Subcutaneous abdominal adipose tissue (tissue), 5 donors: ENCODE results near the gene TM9SF2.

Experiments
- H3K27ac ChIP-seq: one replicate; pipeline ENCODE4 v1.7.0; 2013; ENCODE audit warnings: low read depth, mild to moderate bottlenecking, inconsistent platforms, low read length, moderate library complexity
- H3K27me3 ChIP-seq, 5 donors: one replicate each; pipeline ENCODE4 v1.7.0; 2013; ENCODE audit warnings: low read length in 5 of 5, inconsistent platforms in 1 of 5; ENCODE audit not compliant: control insufficient read depth in 5 of 5, insufficient read depth in 4 of 5
- H3K36me3 ChIP-seq, 5 donors: one replicate each; pipeline ENCODE4 v1.7.0; 2013; ENCODE audit warnings: low read length in 5 of 5; ENCODE audit not compliant: control insufficient read depth in 5 of 5, insufficient read depth in 5 of 5
- H3K4me1 ChIP-seq, 5 donors: one replicate each; pipeline ENCODE4 v1.7.0; 2013; ENCODE audit warnings: low read length in 5 of 5, mild to moderate bottlenecking in 3 of 5, moderate library complexity in 1 of 5; ENCODE audit not compliant: control insufficient read depth in 5 of 5, insufficient read depth in 5 of 5
- H3K4me3 ChIP-seq, 5 donors: one replicate each; pipeline ENCODE4 v1.7.0; 2013; ENCODE audit warnings: low read length in 5 of 5, low read depth in 1 of 5
- H3K9ac ChIP-seq, 5 donors: one replicate each; pipeline ENCODE4 v1.7.0; 2013; ENCODE audit warnings: low read length in 5 of 5, mild to moderate bottlenecking in 4 of 5, moderate library complexity in 3 of 5
- H3K9me3 ChIP-seq, 5 donors: one replicate each; pipeline ENCODE4 v1.7.0; 2013; ENCODE audit warnings: low read length in 5 of 5; ENCODE audit not compliant: control insufficient read depth in 5 of 5
- donor health status: healthy.
- donor health status: healthy.
- donor health status: healthy.
- donor health status: healthy.
- donor health status: healthy.

The TM9SF2 gene

GRCh38 chr13:99469041-99469440, 32.2 kb upstream of the TM9SF2 start:
- peaks cover 0 to 2% (median 0%) of the 10 kb centered on the region in 5 donors for H3K9me3 ChIP-seq
- H3K36me3 ChIP-seq, result no peaks in the 10 kb centered on the region
- peaks cover 0 to 12% (median 0%) of the 10 kb centered on the region in 5 donors for H3K4me1 ChIP-seq
- H3K4me3 ChIP-seq, result no peak overlapping the region
- peaks cover 0 to 5% (median 0%) of the 10 kb centered on the region in 5 donors for H3K27me3 ChIP-seq
- no peak overlapping the region for H3K27ac ChIP-seq
- H3K9ac ChIP-seq, result no peak overlapping the region

- no peak overlapping the region for H3K27ac ChIP-seq
- H3K4me3 ChIP-seq, result no peak overlapping the region
- no peak overlapping the region for H3K9ac ChIP-seq
- H3K9me3 ChIP-seq, result peaks cover 0 to 2% (median 0%) of the 10 kb centered on the region in 5 donors
- peaks cover 0 to 2% (median 0%) of the 10 kb centered on the region in 5 donors for H3K4me1 ChIP-seq
- no peaks in the 10 kb centered on the region for H3K36me3 ChIP-seq
- peaks cover 0 to 5% (median 0%) of the 10 kb centered on the region in 5 donors for H3K27me3 ChIP-seq
These were observed 31.2 kb upstream of the TM9SF2 start for GRCh38 chr13:99470027-99470426.

DNA sequence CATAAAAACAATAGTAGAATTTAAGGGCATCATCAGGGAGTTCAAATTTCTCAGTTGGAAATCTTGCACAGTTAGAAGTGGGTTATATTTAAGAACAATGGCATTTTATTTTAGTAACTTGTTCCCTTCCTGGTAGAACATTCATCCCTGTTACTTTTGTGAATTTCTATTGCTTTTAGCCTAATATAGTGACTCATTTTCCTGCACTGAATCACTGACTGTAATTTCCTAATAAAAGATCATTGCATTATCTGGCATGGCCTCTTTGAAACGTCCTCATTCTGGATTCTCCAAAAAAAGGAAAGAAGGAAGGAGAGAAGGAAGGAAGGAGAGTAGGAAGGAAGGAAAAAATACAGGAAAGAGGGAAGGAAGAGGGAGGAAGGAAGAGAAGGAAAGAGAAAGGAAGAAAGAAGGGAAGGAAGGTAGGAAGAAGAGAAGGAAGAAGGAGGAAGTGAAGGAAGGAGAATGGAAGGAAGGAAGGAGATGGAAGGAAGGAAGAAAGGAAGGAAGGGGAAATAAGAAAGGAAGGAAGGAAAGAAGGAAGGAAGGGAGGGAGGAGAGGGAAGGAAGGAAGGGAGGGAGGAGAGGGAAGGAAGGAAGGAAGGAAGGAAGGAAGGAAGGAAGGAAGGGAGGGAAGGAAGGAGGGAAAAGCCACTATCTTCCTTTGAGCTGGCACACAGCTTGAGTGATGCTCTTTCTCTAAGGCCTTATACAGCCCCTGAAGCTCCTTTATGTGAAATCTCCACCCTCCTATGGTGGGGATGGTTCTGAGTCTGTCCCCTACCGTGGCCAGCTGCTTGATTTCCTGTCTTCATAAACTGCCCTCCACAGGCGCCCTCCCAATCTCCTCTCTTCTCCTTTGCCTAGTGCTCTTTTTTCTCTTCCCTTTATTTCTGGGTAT, 29.8 kb upstream of the TM9SF2 start:
- Histone ChIP-seq H3K36me3 (no peaks in the 10 kb centered on the region), H3K4me1 (no peaks in the 10 kb centered on the region), H3K9ac (no peak overlapping the region), H3K27me3 (peaks cover 0 to 5% (median 0%) of the 10 kb centered on the region in 5 donors), H3K27ac (no peak overlapping the region), H3K9me3 (peaks cover 0 to 2% (median 0%) of the 10 kb centered on the region in 5 donors), H3K4me3 (no peak overlapping the region)

DNA sequence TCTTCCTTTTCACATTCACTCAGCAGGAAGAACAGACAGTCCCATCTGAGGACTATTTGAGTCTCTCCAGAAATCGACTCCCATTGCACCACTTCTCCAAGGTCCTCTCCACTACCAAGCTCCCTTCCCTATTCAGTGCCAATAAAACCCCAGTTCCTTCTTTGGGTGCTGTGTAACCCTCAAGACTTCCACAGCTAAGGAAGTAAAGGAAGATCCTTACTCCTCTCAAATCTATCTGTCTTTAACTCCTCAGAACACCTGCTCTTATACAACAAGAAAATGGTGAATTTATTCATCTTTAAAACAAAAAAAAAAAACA, 29.2 kb upstream of the TM9SF2 start:
- Histone ChIP-seq H3K4me3 (no peak overlapping the region), H3K9ac (no peak overlapping the region), H3K36me3 (no peaks in the 10 kb centered on the region), H3K27ac (no peak overlapping the region), H3K9me3 (peaks cover 0 to 2% (median 0%) of the 10 kb centered on the region in 5 donors), H3K27me3 (peaks cover 0 to 5% (median 0%) of the 10 kb centered on the region in 5 donors), H3K4me1 (no peaks in the 10 kb centered on the region)

- Histone ChIP-seq H3K9ac (no peak overlapping the region), H3K36me3 (no peaks in the 10 kb centered on the region), H3K27ac (no peak overlapping the region), H3K4me1 (no peaks in the 10 kb centered on the region), H3K27me3 (peaks cover 0 to 5% (median 0%) of the 10 kb centered on the region in 5 donors), H3K4me3 (no peak overlapping the region), H3K9me3 (peaks cover 0 to 2% (median 0%) of the 10 kb centered on the region in 5 donors)
These were observed 27.8 kb upstream of the TM9SF2 start for GRCh38 chr13:99473515-99473914.

GRCh38 chr13:99476648-99477047, 24.6 kb upstream of the TM9SF2 start:
- H3K27me3 ChIP-seq, result peaks cover 0 to 3% (median 0%) of the 10 kb centered on the region in 5 donors
- H3K9ac ChIP-seq, result no peak overlapping the region
- H3K27ac ChIP-seq, result no peak overlapping the region
- peaks cover 0 to 1% (median 0%) of the 10 kb centered on the region in 5 donors for H3K9me3 ChIP-seq
- no peaks in the 10 kb centered on the region for H3K36me3 ChIP-seq
- H3K4me3 ChIP-seq, result no peak overlapping the region
- no peaks in the 10 kb centered on the region for H3K4me1 ChIP-seq

DNA sequence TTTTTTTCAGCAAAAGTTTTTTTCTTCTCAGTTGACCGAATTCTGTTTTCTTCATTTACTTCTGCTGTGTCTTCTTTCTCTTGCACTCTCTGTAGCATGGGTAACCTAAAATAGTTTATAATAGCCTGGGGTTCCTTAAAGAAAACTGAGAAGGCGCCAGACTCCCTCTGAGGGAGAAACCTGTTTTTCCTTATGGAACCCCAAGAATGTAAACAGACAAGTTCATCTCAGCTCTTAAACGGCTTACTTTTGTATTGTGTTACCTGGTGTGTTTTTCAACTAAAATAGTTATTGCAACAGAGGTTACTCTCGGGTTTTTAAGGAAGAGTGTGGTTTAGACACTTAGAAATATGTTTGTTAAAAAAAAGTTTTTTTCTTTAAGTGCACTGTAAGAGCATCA, 23.8 kb upstream of the TM9SF2 start:
- Histone ChIP-seq H3K4me3 (no peak overlapping the region), H3K9me3 (no peaks in the 10 kb centered on the region)

DNA sequence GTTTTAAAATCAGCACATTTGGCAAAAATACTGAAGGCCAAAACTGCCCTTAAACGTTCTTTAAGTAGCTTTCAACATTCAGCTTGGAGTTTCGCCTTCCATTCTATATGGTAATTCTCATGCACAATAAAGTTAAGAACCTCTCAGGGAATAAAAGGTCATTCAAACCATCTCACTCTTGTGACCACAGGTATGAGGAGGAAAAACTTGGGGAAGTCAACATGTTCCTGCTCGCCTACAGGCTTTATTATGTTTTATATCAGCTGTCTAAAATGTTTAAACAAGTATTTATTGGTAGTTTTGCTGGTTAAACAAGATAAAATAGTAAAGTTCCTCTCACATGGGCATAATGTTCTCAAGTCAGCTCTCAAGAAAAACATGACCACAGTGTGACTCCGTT, 19.9 kb upstream of the TM9SF2 start:
- no peaks in the 10 kb centered on the region for H3K27me3 ChIP-seq
- peak overlapping the region in 1 of 5 donors; percentile 20 for H3K9ac ChIP-seq
- H3K36me3 ChIP-seq, result no peaks in the 10 kb centered on the region
- H3K27ac ChIP-seq, result no peak overlapping the region
- H3K9me3 ChIP-seq, result peaks cover 0 to 2% (median 0%) of the 10 kb centered on the region in 5 donors
- no peaks in the 10 kb centered on the region for H3K4me1 ChIP-seq
- H3K4me3 ChIP-seq, result no peak overlapping the region

More for the DNA sequence above, 23.8 kb upstream of the TM9SF2 start:
- Histone ChIP-seq H3K4me1 (no peaks in the 10 kb centered on the region), H3K9ac (no peak overlapping the region), H3K27ac (no peak overlapping the region), H3K27me3 (no peaks in the 10 kb centered on the region), H3K36me3 (no peaks in the 10 kb centered on the region)

DNA sequence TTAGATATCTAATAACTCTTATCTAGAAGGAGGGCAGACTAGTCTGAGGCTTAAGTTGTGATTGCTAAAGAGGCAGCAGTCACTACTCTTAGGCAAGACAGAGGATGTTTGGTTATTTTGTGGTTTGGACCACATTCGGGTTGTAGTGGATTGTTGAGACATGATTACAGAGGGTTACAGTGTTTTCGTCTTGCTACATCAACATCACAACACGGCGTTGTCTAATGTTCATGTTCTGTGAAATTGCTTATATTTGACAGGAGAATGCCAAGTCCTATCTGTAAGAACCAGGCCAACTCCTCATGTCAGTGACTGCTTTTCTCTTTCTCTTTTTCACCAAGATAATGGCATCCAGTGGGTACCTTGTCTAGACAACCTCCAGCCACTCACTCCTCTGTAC, 16.8 kb upstream of the TM9SF2 start:
- H3K4me1 ChIP-seq, result no peaks in the 10 kb centered on the region
- no peak overlapping the region for H3K27ac ChIP-seq
- no peak overlapping the region for H3K9ac ChIP-seq
- peaks cover 0 to 2% (median 0%) of the 10 kb centered on the region in 5 donors for H3K9me3 ChIP-seq
- H3K36me3 ChIP-seq, result no peaks in the 10 kb centered on the region
- no peak overlapping the region for H3K4me3 ChIP-seq
- H3K27me3 ChIP-seq, result no peaks in the 10 kb centered on the region

DNA sequence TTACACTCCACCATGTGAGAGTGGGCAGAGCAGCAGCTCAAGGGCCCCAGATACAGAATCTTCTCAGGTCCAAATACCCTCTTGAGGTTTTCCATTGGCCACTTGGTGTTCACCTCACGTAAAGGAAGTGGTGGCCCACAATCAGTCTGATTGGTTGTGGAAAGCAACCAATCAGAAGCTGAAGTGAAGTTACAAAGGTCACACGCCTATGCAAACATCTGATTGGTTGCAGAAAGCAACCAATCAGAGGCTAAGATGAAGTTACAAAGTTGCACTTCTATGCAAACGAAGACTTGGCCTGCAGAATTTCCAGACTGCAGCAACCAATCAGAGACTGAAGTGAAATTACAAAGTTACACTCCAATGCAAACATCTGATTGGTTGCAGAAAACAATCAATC, 14.3 kb upstream of the TM9SF2 start:
- no peak overlapping the region for H3K4me3 ChIP-seq
- no peak overlapping the region for H3K27ac ChIP-seq
- no peak overlapping the region for H3K9ac ChIP-seq
- H3K36me3 ChIP-seq, result no peaks in the 10 kb centered on the region
- H3K4me1 ChIP-seq, result no peaks in the 10 kb centered on the region
- peaks cover 0 to 2% (median 0%) of the 10 kb centered on the region in 5 donors for H3K9me3 ChIP-seq
- H3K27me3 ChIP-seq, result no peaks in the 10 kb centered on the region
